SK-N-SH treated with all-trans-retinoic acid at 6 μM for 48 hours (cell line): ENCODE data around the gene PAOX.

Experiments used
- ATAC-seq: fragments of 200-7000 bp; cut with Tn5 transposase; 3 replicates; pipeline ENCODE4 v1.9.1; 2020; ENCODE audit warnings: mild to moderate bottlenecking, moderate library complexity
- ARNTL ChIP-seq: fragments of 450-650 bp; formaldehyde crosslinking; IDR thresholded peaks from 2 replicates; pipeline ENCODE4 v1.5.0; 2020; ENCODE audit warnings: low read depth, mild to moderate bottlenecking, moderate library complexity, borderline replicate concordance
- BACH2 ChIP-seq: fragments of 250-450 bp; sonication (Bioruptor Pico); IDR thresholded peaks from 2 replicates; pipeline ENCODE4 v1.9.0; 2021; ENCODE audit warnings: mild to moderate bottlenecking, borderline replicate concordance
- CSDC2 ChIP-seq: fragments of 250-450 bp; sonication (Bioruptor Pico); IDR thresholded peaks from 2 replicates; pipeline ENCODE4 v1.5.0; 2020; ENCODE audit warnings: mild to moderate bottlenecking, moderate library complexity
- CSRNP3 ChIP-seq: fragments of 250-450 bp; sonication (Bioruptor Pico); IDR thresholded peaks from 2 replicates; pipeline ENCODE4 v1.5.1; 2021; ENCODE audit warnings: mild to moderate bottlenecking, moderate library complexity
- ESRRG ChIP-seq: fragments of 250-450 bp; sonication (Bioruptor Pico); IDR thresholded peaks from 2 replicates; pipeline ENCODE4 v1.6.1; 2021; ENCODE audit warnings: mild to moderate bottlenecking
- GLIS3 ChIP-seq: fragments of 250-450 bp; sonication (Bioruptor Pico); IDR thresholded peaks from 2 replicates; pipeline ENCODE4 v1.5.0; 2020; ENCODE audit warnings: mild to moderate bottlenecking, moderate library complexity
- OSR1 ChIP-seq: fragments of 250-450 bp; sonication (Bioruptor Pico); IDR thresholded peaks from 2 replicates; pipeline ENCODE4 v1.8.0; 2022; ENCODE audit warnings: moderate library complexity, mild to moderate bottlenecking, inconsistent platforms
- PATZ1 ChIP-seq: fragments of 250-450 bp; sonication (Bioruptor Pico); IDR thresholded peaks from 2 replicates; pipeline ENCODE4 v1.8.0; 2020; ENCODE audit warnings: mild to moderate bottlenecking, moderate library complexity, borderline replicate concordance
- PPARA ChIP-seq: fragments of 250-450 bp; sonication (Bioruptor Pico); IDR thresholded peaks from 2 replicates; pipeline ENCODE4 v1.5.0; 2020; ENCODE audit warnings: mild to moderate bottlenecking, borderline replicate concordance
- RARB ChIP-seq: fragments of 250-450 bp; sonication (Bioruptor Pico); IDR thresholded peaks from 2 replicates; pipeline ENCODE4 v1.8.0; 2021; ENCODE audit warnings: mild to moderate bottlenecking, moderate library complexity
- SNAI2 ChIP-seq: fragments of 250-450 bp; sonication (Bioruptor Pico); IDR thresholded peaks from 2 replicates; pipeline ENCODE4 v1.5.0; 2020; ENCODE audit warnings: mild to moderate bottlenecking, moderate library complexity
- TCF4 ChIP-seq: fragments of 250-450 bp; sonication (Bioruptor Pico); IDR thresholded peaks from 2 replicates; pipeline ENCODE4 v1.8.0; 2021; ENCODE audit warnings: mild to moderate bottlenecking, moderate library complexity, borderline replicate concordance
- ZC3H10 ChIP-seq: fragments of 250-450 bp; sonication (Bioruptor Pico); IDR thresholded peaks from 2 replicates; pipeline ENCODE4 v1.5.1; 2021; ENCODE audit warnings: mild to moderate bottlenecking, moderate library complexity
- ZFP3 ChIP-seq: fragments of 250-450 bp; sonication (Bioruptor Pico); IDR thresholded peaks from 2 replicates; pipeline ENCODE4 v1.5.0; 2020; ENCODE audit warnings: mild to moderate bottlenecking, moderate library complexity
- ZFP30 ChIP-seq: fragments of 450-650 bp; formaldehyde crosslinking; IDR thresholded peaks from 2 replicates; pipeline ENCODE4 v1.5.0; 2022; ENCODE audit warnings: mild to moderate bottlenecking, moderate library complexity
- ZNF565 ChIP-seq: fragments of 450-650 bp; formaldehyde crosslinking; conservative IDR thresholded peaks from 2 replicates; pipeline ENCODE4 v1.5.0; 2020; ENCODE audit warnings: low read depth, mild to moderate bottlenecking, moderate library complexity
- ZNF70 ChIP-seq: fragments of 450-650 bp; formaldehyde crosslinking; IDR thresholded peaks from 2 replicates; pipeline ENCODE4 v1.5.0; 2020; ENCODE audit warnings: mild to moderate bottlenecking, moderate library complexity
- ZNF8 ChIP-seq: fragments of 450-650 bp; formaldehyde crosslinking; IDR thresholded peaks from 2 replicates; pipeline ENCODE4 v1.5.0; 2020; ENCODE audit warnings: mild to moderate bottlenecking, moderate library complexity
- TF ChIP-seq, protein P1 (sequence below): fragments of 250-450 bp; sonication (Bioruptor Pico); IDR thresholded peaks from 2 replicates; pipeline ENCODE4 v1.5.1; 2020; ENCODE audit warnings: low read depth, mild to moderate bottlenecking, moderate library complexity
- TF ChIP-seq, protein P2 (sequence below): fragments of 250-450 bp; sonication (Bioruptor Pico); IDR thresholded peaks from 2 replicates; pipeline ENCODE4 v1.8.0; 2021; ENCODE audit warnings: low read depth, mild to moderate bottlenecking, moderate library complexity, borderline replicate concordance

The PAOX gene

DNA sequence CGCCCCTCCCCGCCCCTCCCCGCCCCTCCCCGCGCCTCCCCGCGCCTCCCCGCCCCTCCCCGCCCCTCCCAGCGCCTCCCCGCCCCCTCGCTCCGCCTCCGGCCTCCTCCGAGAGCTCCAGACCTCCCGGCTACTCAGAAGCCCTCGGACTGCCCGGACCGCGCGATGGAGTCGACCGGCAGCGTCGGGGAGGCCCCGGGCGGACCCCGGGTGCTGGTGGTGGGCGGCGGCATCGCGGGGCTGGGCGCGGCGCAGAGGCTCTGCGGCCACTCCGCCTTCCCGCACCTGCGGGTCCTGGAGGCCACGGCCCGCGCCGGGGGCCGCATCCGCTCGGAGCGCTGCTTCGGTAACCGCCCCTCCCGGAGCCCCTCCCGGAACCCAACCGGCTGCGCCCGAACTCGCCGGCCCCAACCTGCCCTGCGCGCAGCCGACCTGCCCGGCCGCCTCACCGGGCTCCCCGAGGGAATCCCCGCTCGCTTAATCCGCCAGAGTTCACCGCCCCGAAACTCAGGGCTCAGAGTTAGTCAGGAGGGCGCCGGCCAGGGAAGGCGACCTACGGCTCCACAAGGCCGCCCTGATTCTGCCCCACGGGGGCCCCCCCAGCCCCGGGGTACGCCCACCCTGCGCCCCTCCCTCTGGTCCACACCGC is at the start of gene PAOX:
TSS of gene PAOX (plus strand) at position 111 of the 649 bp plus-strand sequence. CDS start at position 166, 55 bp downstream.
- TF ChIP-seq CSDC2 (no peak), PATZ1 (CRISPR knock-in tag) (no peak), GLIS3 (CRISPR knock-in tag) (no peak), ZFP3 (CRISPR knock-in tag) (no peak), ZC3H10 (CRISPR knock-in tag) (no peak), BACH2 (CRISPR knock-in tag) (no peak)
- TF ChIP-seq, protein P1, sequence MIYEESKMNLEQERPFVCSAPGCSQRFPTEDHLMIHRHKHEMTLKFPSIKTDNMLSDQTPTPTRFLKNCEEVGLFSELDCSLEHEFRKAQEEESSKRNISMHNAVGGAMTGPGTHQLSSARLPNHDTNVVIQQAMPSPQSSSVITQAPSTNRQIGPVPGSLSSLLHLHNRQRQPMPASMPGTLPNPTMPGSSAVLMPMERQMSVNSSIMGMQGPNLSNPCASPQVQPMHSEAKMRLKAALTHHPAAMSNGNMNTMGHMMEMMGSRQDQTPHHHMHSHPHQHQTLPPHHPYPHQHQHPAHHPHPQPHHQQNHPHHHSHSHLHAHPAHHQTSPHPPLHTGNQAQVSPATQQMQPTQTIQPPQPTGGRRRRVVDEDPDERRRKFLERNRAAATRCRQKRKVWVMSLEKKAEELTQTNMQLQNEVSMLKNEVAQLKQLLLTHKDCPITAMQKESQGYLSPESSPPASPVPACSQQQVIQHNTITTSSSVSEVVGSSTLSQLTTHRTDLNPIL = no peak
- TF ChIP-seq, all 23 proteins: peak for 0
- ATAC-seq = peak; percentile 45

- ATAC-seq = peak; percentile 76
- TF ChIP-seq PPARA (no peak), BACH2 (CRISPR knock-in tag) (no peak), RARB (no peak), CSDC2 (no peak), TCF4 (CRISPR knock-in tag) (no peak), ZNF70 (CRISPR knock-in tag) (no peak), OSR1 (no peak), CSRNP3 (CRISPR knock-in tag) (no peak), ZFP30 (CRISPR knock-in tag) (no peak), ZFP3 (CRISPR knock-in tag) (no peak), ZNF8 (CRISPR knock-in tag) (no peak), ESRRG (no peak), SNAI2 (no peak), ZNF565 (CRISPR knock-in tag) (no peak)
- TF ChIP-seq, protein P2, sequence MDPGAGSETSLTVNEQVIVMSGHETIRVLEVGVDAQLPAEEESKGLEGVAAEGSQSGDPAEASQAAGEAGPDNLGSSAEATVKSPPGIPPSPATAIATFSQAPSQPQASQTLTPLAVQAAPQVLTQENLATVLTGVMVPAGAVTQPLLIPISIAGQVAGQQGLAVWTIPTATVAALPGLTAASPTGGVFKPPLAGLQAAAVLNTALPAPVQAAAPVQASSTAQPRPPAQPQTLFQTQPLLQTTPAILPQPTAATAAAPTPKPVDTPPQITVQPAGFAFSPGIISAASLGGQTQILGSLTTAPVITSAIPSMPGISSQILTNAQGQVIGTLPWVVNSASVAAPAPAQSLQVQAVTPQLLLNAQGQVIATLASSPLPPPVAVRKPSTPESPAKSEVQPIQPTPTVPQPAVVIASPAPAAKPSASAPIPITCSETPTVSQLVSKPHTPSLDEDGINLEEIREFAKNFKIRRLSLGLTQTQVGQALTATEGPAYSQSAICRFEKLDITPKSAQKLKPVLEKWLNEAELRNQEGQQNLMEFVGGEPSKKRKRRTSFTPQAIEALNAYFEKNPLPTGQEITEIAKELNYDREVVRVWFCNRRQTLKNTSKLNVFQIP = no peak
- TF ChIP-seq, protein P1 = no peak
- TF ChIP-seq, all 23 proteins: peak for 0
These were observed 49.4 kb upstream of the PAOX start for GRCh38 chr10:133329491-133330202.

- TF ChIP-seq, protein P1 = no peak
- TF ChIP-seq BACH2 (CRISPR knock-in tag) = no peak
- TF ChIP-seq ZFP3 (CRISPR knock-in tag) = no peak
- TF ChIP-seq ARNTL (CRISPR knock-in tag) = no peak
- TF ChIP-seq, protein P2 = no peak
- no peak for TF ChIP-seq ZNF565 (CRISPR knock-in tag)
- no peak for TF ChIP-seq CSDC2
- TF ChIP-seq CSRNP3 (CRISPR knock-in tag) = no peak
- no peak for ATAC-seq
These were observed 45.9 kb upstream of the PAOX start for GRCh38 chr10:133332936-133333699.
